IMR-90 (cell line): Measurements from ENCODE around the gene PRSS53. TPM values are rescaled to one million over a fixed set of nuclear protein-coding genes. Genes with fewer than 3 reads are reported as not detected.

Experiments used
- ATAC-seq: fragments of 200-7000 bp; cut with Tn5 transposase; 2 replicates; pipeline ENCODE4 v1.9.1; 2020; ENCODE audit warnings: low read depth, mild to moderate bottlenecking, moderate library complexity
- BruUV-seq: library from RNA; stranded (reverse); fragments of 400-500 nt; replicated peaks from 2 replicates; lab custom pipeline; 2021; lab: Mats Ljungman, UMichigan
- CTCF ChIA-PET: fragments of 300-600 bp; formaldehyde crosslinking; extraction: SDS; loops from one replicate; lab custom pipeline; 2021; ENCODE audit warnings: antibody characterized with exemption; lab: Yijun Ruan, JAX
- POLR2A ChIA-PET: fragments of 300-600 bp; sonication (Branson Sonifier 250); formaldehyde crosslinking; loops from one replicate; lab custom pipeline; 2022; ENCODE audit warnings: antibody characterized with exemption; ENCODE audit not compliant: unreplicated experiment; lab: Charles Lee
- DNase-seq: peaks from one replicate; pipeline ENCODE4 v3.0.0; 2013
- H2AFZ ChIP-seq: replicated peaks from 2 replicates; pipeline ENCODE3; 2013; ENCODE audit warnings: low read length, mild to moderate bottlenecking; ENCODE audit not compliant: poor library complexity
- H2AK5ac ChIP-seq: 2 replicates; pipeline ENCODE4 v1.6.1; 2013; ENCODE audit warnings: low read depth, low read length, inconsistent platforms
- H2AK9ac ChIP-seq: replicated peaks from 2 replicates; pipeline ENCODE3; 2013; ENCODE audit warnings: mild to moderate bottlenecking, low read depth, low read length, moderate library complexity; ENCODE audit not compliant: poor library complexity
- H2BK120ac ChIP-seq: 2 replicates; pipeline ENCODE4 v1.6.1; 2013; ENCODE audit warnings: low read depth, low read length, inconsistent platforms
- H2BK15ac ChIP-seq: 3 replicates; pipeline ENCODE4 v1.6.1; 2013; ENCODE audit warnings: low read depth, low read length, inconsistent platforms
- H2BK20ac ChIP-seq: 2 replicates; pipeline ENCODE4 v1.6.1; 2013; ENCODE audit warnings: low read depth, mild to moderate bottlenecking, inconsistent platforms, low read length, moderate library complexity
- H2BK5ac ChIP-seq: 2 replicates; pipeline ENCODE4 v1.6.1; 2013; ENCODE audit warnings: mild to moderate bottlenecking, low read depth, low read length, inconsistent platforms; ENCODE audit not compliant: poor library complexity, severe bottlenecking
- H3K14ac ChIP-seq: replicated peaks from 2 replicates; pipeline ENCODE4 v1.6.1; 2013; ENCODE audit warnings: low read depth, low read length, inconsistent platforms
- H3K18ac ChIP-seq: 2 replicates; pipeline ENCODE4 v1.6.1; 2013; ENCODE audit warnings: low read depth, low read length, control low read depth
- H3K23ac ChIP-seq: 2 replicates; pipeline ENCODE4 v1.6.1; 2013; ENCODE audit warnings: low read depth, low read length, inconsistent platforms
- H3K27ac ChIP-seq: 2 replicates; pipeline ENCODE4 v1.5.1; 2013; ENCODE audit warnings: mild to moderate bottlenecking, control low read depth, low read length; ENCODE audit not compliant: insufficient read depth
- H3K27me3 ChIP-seq: 2 replicates; pipeline ENCODE4 v1.6.1; 2013; ENCODE audit warnings: low read length; ENCODE audit not compliant: control insufficient read depth, insufficient read depth
- H3K36me3 ChIP-seq: 2 replicates; pipeline ENCODE4 v1.6.1; 2013; ENCODE audit warnings: low read length, mixed read lengths; ENCODE audit not compliant: control insufficient read depth, insufficient read depth
- H3K4ac ChIP-seq: 2 replicates; pipeline ENCODE4 v1.6.1; 2013; ENCODE audit warnings: low read depth, low read length, inconsistent platforms
- H3K4me1 ChIP-seq: 2 replicates; pipeline ENCODE4 v1.6.1; 2013; ENCODE audit warnings: low read length, mixed read lengths; ENCODE audit not compliant: control insufficient read depth, insufficient read depth
- H3K4me2 ChIP-seq: 2 replicates; pipeline ENCODE4 v1.6.1; 2013; ENCODE audit warnings: low read depth, mild to moderate bottlenecking, control low read depth, low read length, moderate library complexity
- H3K4me3 ChIP-seq: 2 replicates; pipeline ENCODE4 v1.5.1; 2013; ENCODE audit warnings: low read depth, mild to moderate bottlenecking, control low read depth, low read length, moderate library complexity; ENCODE audit not compliant: insufficient read depth
- H3K56ac ChIP-seq: 2 replicates; pipeline ENCODE4 v1.6.1; 2013; ENCODE audit warnings: low read length, inconsistent platforms; ENCODE audit not compliant: insufficient read depth; ENCODE audit errors: extremely low read depth
- H3K79me1 ChIP-seq, 2 experiments: 2 replicates each; pipeline ENCODE4 v1.6.1; 2013; ENCODE audit warnings: low read length in 2 of 2, inconsistent platforms in 1 of 2, low read depth in 1 of 2
- H3K9ac ChIP-seq: 2 replicates; pipeline ENCODE4 v1.6.1; 2013; ENCODE audit warnings: low read depth, low read length, control low read depth
- H3K9me1 ChIP-seq: 2 replicates; pipeline ENCODE4 v1.6.1; 2013; ENCODE audit warnings: low read length, inconsistent platforms; ENCODE audit not compliant: insufficient read depth
- H3K9me3 ChIP-seq: 2 replicates; pipeline ENCODE4 v1.6.1; 2013; ENCODE audit warnings: low read length; ENCODE audit not compliant: control insufficient read depth, insufficient read depth
- H4K20me1 ChIP-seq: 2 replicates; pipeline ENCODE4 v1.6.1; 2013; ENCODE audit warnings: low read length, inconsistent platforms; ENCODE audit not compliant: insufficient read depth
- H4K5ac ChIP-seq: 2 replicates; pipeline ENCODE4 v1.6.1; 2013; ENCODE audit warnings: mild to moderate bottlenecking, low read depth, low read length, control low read depth
- H4K8ac ChIP-seq, 2 experiments: 2 replicates each; pipeline ENCODE4 v1.6.1; 2013; ENCODE audit warnings: low read depth in 2 of 2, low read length in 2 of 2, control low read depth in 1 of 2, inconsistent platforms in 1 of 2
- H4K91ac ChIP-seq: 2 replicates; pipeline ENCODE4 v1.6.1; 2013; ENCODE audit warnings: low read depth, low read length, inconsistent platforms; ENCODE audit not compliant: insufficient read depth
- NFE2L2 ChIP-seq: fragments of 150-350 bp; IDR thresholded peaks from 2 replicates; pipeline ENCODE4 v1.6.1; 2016; ENCODE audit warnings: low read depth, mild to moderate bottlenecking, low read length
- USF2 ChIP-seq: fragments of 150-350 bp; IDR thresholded peaks from 2 replicates; pipeline ENCODE4 v1.6.1; 2017; ENCODE audit warnings: mild to moderate bottlenecking, antibody characterized with exemption, low read length, low read depth
- WGBS, 2 experiments: methylation state at CpG; one replicate each; pipeline versions ENCODE4 v1.1.5 to v1.1.7; 2013; ENCODE audit warnings: missing lambda C conversion rate in 2 of 2; ENCODE audit not compliant: insufficient read length in 1 of 2; ENCODE audit errors: extremely low coverage in 2 of 2; 5-methylcytosine and 5-hydroxymethylcytosine counted together
- dilution Hi-C: fragments of 300-500 bp; cut with HindIII; formaldehyde crosslinking; loops from one replicate; pipeline ENCODE4 v1.14.3; 2018; ENCODE audit warnings: low sequenced_read_pairs; ENCODE audit not compliant: unreplicated experiment
- in situ Hi-C: fragments of 300-500 bp; cut with MboI; formaldehyde crosslinking; loops from 3 replicates; pipeline ENCODE4 v1.14.3; 2019; ENCODE audit warnings: low sequenced_read_pairs, inconsistent platforms, mixed read lengths
- intact Hi-C: fragments of 100-400 bp; cut with micrococcal nuclease; formaldehyde crosslinking; loops from 2 replicates; pipeline ENCODE4 v1.10.0; 2022
- polyA plus RNA-seq, 3 experiments: library from polyadenylated mRNA; depleted of rRNA; stranded (reverse); fragments of >200 nt; gene quantifications; 2 replicates each; pipeline ENCODE4 v1.2.3, GENCODE V29; 2012; ENCODE audit warnings: low replicate concordance in 1 of 3
- total RNA-seq: library from RNA; depleted of rRNA; stranded (reverse); fragments of >200 nt; gene quantifications from 2 replicates; pipeline ENCODE4 v1.2.3, GENCODE V29; 2012

The PRSS53 gene
- total and polyA plus RNA-seq, 2 of the 4 experiments (the other 2 are of a cell fraction): 0.72 to 5.9 TPM

GRCh38 chr16:31099860-31100638 lies 11.3 kb upstream of the PRSS53 start:
- H3K18ac ChIP-seq: no peak overlapping the region
- H4K20me1 ChIP-seq: no peaks in the 10 kb centered on the region
- H2AFZ ChIP-seq: peak overlapping the region; percentile 4
- H3K27me3 ChIP-seq: no peaks in the 10 kb centered on the region
- no peak overlapping the region for H3K4me2 ChIP-seq
- 0 out of 4 replicates have a peak, but pooled peaks cover 0 to 7% of the 10 kb centered on the region in 2 experiments for H3K79me1 ChIP-seq
- DNase-seq: peak; percentile 82
- H3K23ac ChIP-seq: no peak overlapping the region
- H3K56ac ChIP-seq: no peak overlapping the region
- no peak overlapping the region for H2BK15ac ChIP-seq
- peaks cover 4% of the 10 kb centered on the region for H3K9me3 ChIP-seq
- dilution Hi-C loops: no loop called here
- H3K9ac ChIP-seq: no peak overlapping the region
- no peak overlapping the region for H4K5ac ChIP-seq
- no peak overlapping the region for H3K4ac ChIP-seq
- intact Hi-C loops: no loop called here
- H3K27ac ChIP-seq: no peak overlapping the region
- H2BK20ac ChIP-seq: peak overlapping the region; percentile 1
- CTCF ChIA-PET: interaction anchor here (0.6 to 1.6 kb wide), 4 partner anchors 14 to 567 kb away, joined by 3 to 4 read pairs (median 4); partner anchors contain the start of gene KAT8
- peaks cover 8% of the 10 kb centered on the region; the same call in 1 of the 2 replicates for H3K9me1 ChIP-seq
- no peak overlapping the region for H2BK120ac ChIP-seq
- H2BK5ac ChIP-seq: no peak overlapping the region
- TF ChIP-seq NFE2L2: peak; percentile 16; the same call in 1 of the 2 replicates
- no peak for TF ChIP-seq USF2
- H2AK5ac ChIP-seq: peak overlapping the region; percentile 43; the same call in 1 of the 2 replicates
- POLR2A ChIA-PET: no interaction called here
- H3K36me3 ChIP-seq: no peaks in the 10 kb centered on the region
- no peak overlapping the region for H3K4me3 ChIP-seq
- H2AK9ac ChIP-seq: no peak overlapping the region
- H4K8ac ChIP-seq: no peak overlapping the region
- peak; percentile 60 for ATAC-seq
- H3K14ac ChIP-seq: no peak overlapping the region
- H3K4me1 ChIP-seq: no peaks in the 10 kb centered on the region
- BruUV-seq: no TSS peak
- in situ Hi-C loops: no loop called here
- WGBS, 2 experiments: 33% methylated on average over 2 of the region's 4 CpGs; no CpG with 5 or more reads in 1 of the 2 experiments
- H4K91ac ChIP-seq: no peak overlapping the region
